Spleen (tissue), 11 donors: ENCODE results near the gene HOXA13. TPM values are rescaled to one million over a fixed set of nuclear protein-coding genes. Genes with fewer than 3 reads are reported as not detected.

Source experiments
- DNase-seq: peaks from one replicate; pipeline ENCODE4 v3.0.0-alpha.2; 2020
- H3K27ac ChIP-seq, 8 donors: fragments of 200-600 bp; sonication (generic) in 7 of 8; 1 replicate in 4 of 8; 2 replicates in 4 of 8; pipeline versions ENCODE4 v1.5.0 to v1.8.0; 2016 to 2021; ENCODE audit warnings: inconsistent platforms in 4 of 8, mild to moderate bottlenecking in 4 of 8, moderate library complexity in 1 of 8
- H3K27me3 ChIP-seq, 7 donors: fragments of 200-600 bp; sonication (generic) in 6 of 7; replicated peaks in 1 of 7; 1 replicate in 4 of 7; 2 replicates in 3 of 7; pipeline versions ENCODE4 v1.5.0 to v1.8.0; 2016 to 2021; ENCODE audit warnings: inconsistent platforms in 3 of 7, mild to moderate bottlenecking in 1 of 7
- H3K36me3 ChIP-seq, 6 donors: fragments of 200-600 bp; sonication (generic) in 5 of 6; 1 replicate in 4 of 6; 2 replicates in 2 of 6; pipeline versions ENCODE4 v1.5.0 to v1.8.0; 2016 to 2021; ENCODE audit warnings: inconsistent platforms in 2 of 6
- H3K4me1 ChIP-seq, 6 donors: fragments of 200-600 bp; sonication (generic) in 5 of 6; 1 replicate in 3 of 6; 2 replicates in 3 of 6; pipeline versions ENCODE4 v1.5.0 to v1.8.0; 2016 to 2021; ENCODE audit warnings: inconsistent platforms in 3 of 6
- H3K4me3 ChIP-seq, 8 donors: fragments of 200-600 bp; sonication (generic) in 7 of 8; 1 replicate in 4 of 8; 2 replicates in 4 of 8; pipeline versions ENCODE4 v1.5.0 to v1.8.0; 2016 to 2021; ENCODE audit warnings: inconsistent platforms in 4 of 8, mild to moderate bottlenecking in 4 of 8, moderate library complexity in 2 of 8
- H3K9me3 ChIP-seq, 8 donors: fragments of 200-600 bp; sonication (generic) in 7 of 8; 1 replicate in 4 of 8; 2 replicates in 4 of 8; pipeline versions ENCODE4 v1.5.0 to v1.8.0; 2016 to 2021; ENCODE audit warnings: inconsistent platforms in 4 of 8
- POLR2A ChIP-seq, 3 donors: fragments of 450-650 bp; IDR thresholded peaks; one replicate each; pipeline ENCODE4 v1.5.1; 2017; ENCODE audit warnings: antibody characterized with exemption in 3 of 3, mild to moderate bottlenecking in 1 of 3
- POLR2AphosphoS5 ChIP-seq, 3 donors: sonication (generic); formaldehyde crosslinking; IDR thresholded peaks; one replicate each; pipeline ENCODE4 v1.5.1; 2017; ENCODE audit warnings: antibody characterized with exemption in 3 of 3
- WGBS, 5 donors: extraction: QIAGEN DNeasy Blood & Tissue Kit in 3 of 5; methylation state at CpG; one replicate each; pipeline versions ENCODE4 v1.1.5 to v1.1.7; 2013 to 2018; 5-methylcytosine and 5-hydroxymethylcytosine counted together
- intact Hi-C: fragments of 100-400 bp; cut with DNase I; formaldehyde crosslinking; loops from one replicate; pipeline ENCODE4 v1.15.0; 2023; ENCODE audit warnings: low total_unique reads
- polyA plus RNA-seq, 3 donors: library from polyadenylated mRNA; stranded (reverse); fragments of 200-250 nt; gene quantifications; one replicate each; pipeline ENCODE4 v1.2.1, GENCODE V29; 2013
- total RNA-seq, 7 donors: library from RNA; depleted of rRNA in 3 of 7; stranded (reverse); fragments of >200 nt in 3 of 7; fragmentation: NEBNext Ultra II Directional in 4 of 7; extraction: Animal tissue kit (Norgen Biotek cat#: 25700) in 4 of 7; gene quantifications; one replicate each; pipeline versions ENCODE4 v1.1.0 to v1.2.1, GENCODE V29; 2016 to 2021
- TF ChIP-seq, protein P1 (sequence below), 11 experiments: fragments of 200-600 bp in 7 of 11; fragments of 450-650 bp in 4 of 11; sonication (generic) in 4 of 11; IDR thresholded peaks in 8 of 11; conservative IDR thresholded peaks in 3 of 11; 1 replicate in 7 of 11; 2 replicates in 4 of 11; pipeline versions ENCODE4 v1.4.0 to v1.8.0; 2016 to 2021; ENCODE audit warnings: antibody characterized with exemption in 11 of 11, inconsistent platforms in 4 of 11, mild to moderate bottlenecking in 1 of 11
- donor health status: healthy with polysubstance abuse.
- donor health status: DM: no; HTN: no; CAD: no; lungs with moderate emphysema.
- donor health status: DM: no; HTN: no; CAD: no.
- donor health status: Bipolar disorder and iron deficiency.
- donor health status: healthy.
- donor health status: DM: no; HTN: no; CAD: no.
- donor health status: DM: yes; HTN: yes; CAD: no.

Gene HOXA13
- total and polyA plus RNA-seq, 10 donors, result not detected

DNA sequence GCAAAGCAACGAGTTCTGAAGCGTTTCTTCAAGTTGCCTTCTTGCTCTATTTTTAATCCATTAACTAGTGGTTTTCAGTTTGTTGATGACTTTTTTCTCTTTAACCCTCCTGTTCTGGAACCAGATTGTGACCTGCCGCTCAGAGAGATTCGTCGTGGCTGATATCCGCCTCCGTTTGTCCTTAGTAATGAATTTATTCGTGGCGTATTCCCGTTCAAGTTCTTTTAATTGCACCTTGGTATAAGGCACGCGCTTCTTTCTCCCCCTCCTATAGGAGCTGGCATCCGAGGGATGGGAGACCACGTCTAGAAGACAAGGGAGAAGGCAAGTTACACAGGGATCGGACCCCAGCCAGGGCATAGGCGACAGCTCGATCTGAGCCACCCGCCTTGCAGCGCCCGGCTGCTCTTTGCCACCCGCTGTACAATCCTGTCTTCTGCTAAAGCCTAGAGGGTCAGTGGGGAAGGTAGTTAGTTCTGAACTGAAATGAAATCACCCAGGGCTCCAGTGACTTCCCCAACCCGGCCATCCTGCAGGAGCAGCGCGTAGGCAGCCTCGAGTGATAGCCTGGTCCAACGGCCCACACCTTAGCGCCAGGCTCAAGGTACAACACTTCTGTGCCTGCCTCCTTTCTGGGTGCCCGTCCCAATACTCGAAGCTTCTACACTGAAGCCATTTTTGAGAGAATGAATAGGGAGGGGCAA lies 1.6 kb downstream of the HOXA13 start:
- intact Hi-C loops, result loop anchor here (10.0 kb wide), 4 partner anchors 587 to 897 kb away; no protein-coding TSS in a partner anchor
- DNase-seq, result no peak
- TF ChIP-seq, protein P1, sequence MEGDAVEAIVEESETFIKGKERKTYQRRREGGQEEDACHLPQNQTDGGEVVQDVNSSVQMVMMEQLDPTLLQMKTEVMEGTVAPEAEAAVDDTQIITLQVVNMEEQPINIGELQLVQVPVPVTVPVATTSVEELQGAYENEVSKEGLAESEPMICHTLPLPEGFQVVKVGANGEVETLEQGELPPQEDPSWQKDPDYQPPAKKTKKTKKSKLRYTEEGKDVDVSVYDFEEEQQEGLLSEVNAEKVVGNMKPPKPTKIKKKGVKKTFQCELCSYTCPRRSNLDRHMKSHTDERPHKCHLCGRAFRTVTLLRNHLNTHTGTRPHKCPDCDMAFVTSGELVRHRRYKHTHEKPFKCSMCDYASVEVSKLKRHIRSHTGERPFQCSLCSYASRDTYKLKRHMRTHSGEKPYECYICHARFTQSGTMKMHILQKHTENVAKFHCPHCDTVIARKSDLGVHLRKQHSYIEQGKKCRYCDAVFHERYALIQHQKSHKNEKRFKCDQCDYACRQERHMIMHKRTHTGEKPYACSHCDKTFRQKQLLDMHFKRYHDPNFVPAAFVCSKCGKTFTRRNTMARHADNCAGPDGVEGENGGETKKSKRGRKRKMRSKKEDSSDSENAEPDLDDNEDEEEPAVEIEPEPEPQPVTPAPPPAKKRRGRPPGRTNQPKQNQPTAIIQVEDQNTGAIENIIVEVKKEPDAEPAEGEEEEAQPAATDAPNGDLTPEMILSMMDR (IDR thresholded peaks at IDR 0.05 in 8 of 11, conservative IDR thresholded peaks at IDR 0.05 in 3 of 11), result no peak
- TF ChIP-seq POLR2A (IDR thresholded peaks at IDR 0.05) (no peak), POLR2AphosphoS5 (IDR thresholded peaks at IDR 0.05) (no peak)
- Histone ChIP-seq H3K4me3 (peak overlapping the region in 1 of 8 donors; percentile 68), H3K27ac (no peak overlapping the region), H3K4me1 (peaks cover 8 to 66% (median 50%) of the 10 kb centered on the region in 6 donors), H3K9me3 (no peaks in the 10 kb centered on the region), H3K27me3 (peaks cover 39 to 100% (median 96%) of the 10 kb centered on the region in 7 donors), H3K36me3 (no peaks in the 10 kb centered on the region)
- 11 to 13% (median 12%) methylated on average over 29 of the region's 29 CpGs for WGBS, 5 donors

DNA sequence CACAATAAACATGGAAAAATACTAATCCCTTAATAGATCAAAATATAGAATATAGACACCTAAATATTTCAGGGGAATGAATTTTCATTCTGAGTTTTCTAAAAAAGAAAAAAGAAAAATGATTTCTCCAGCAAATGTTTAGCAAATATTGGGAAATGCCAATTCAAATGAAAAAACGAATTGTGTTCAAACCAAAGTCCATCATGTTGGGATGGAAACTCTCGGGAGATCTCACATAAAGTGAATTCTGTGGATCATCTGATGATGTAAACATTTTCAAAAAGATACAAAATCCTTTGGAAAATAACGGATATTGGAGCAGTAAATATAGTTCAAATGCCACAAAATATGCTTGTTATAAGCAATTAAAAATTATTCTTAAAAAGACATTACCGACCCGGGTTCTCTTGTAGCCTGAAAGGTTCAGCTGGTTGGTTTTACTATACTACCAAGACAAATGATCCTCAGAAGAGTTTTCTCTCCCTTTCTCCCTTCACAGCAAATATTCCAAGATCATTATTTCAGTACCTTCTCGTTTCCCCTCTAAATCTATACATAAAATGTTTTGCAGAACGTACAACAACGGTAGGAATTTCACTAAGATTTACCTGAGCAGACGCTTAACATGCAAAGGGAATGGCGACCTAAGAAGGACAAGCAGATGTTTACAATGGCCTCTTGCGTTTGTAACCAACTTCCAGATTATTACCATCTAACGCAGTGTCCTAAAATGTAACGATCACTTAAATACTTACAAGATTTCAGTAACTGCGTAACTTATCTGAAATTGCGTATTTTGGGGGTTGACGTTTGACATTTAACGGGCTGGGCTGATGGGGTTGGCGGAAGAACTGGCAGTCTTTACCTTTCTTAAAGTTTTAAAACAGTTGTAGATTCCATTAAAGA lies 2.5 kb downstream of the HOXA13 start:
- no peak for DNase-seq
- Histone ChIP-seq H3K27ac (no peak overlapping the region), H3K4me1 (peaks cover 15 to 68% (median 57%) of the 10 kb centered on the region in 6 donors), H3K27me3 (peaks cover 39 to 100% (median 96%) of the 10 kb centered on the region in 7 donors), H3K4me3 (no peak overlapping the region), H3K9me3 (no peaks in the 10 kb centered on the region), H3K36me3 (no peaks in the 10 kb centered on the region)
- 21 to 29% (median 22%) methylated on average over 18 of the region's 18 CpGs for WGBS, 5 donors
- intact Hi-C loops, result loop anchor here (10.0 kb wide), 4 partner anchors 587 to 897 kb away; no protein-coding TSS in a partner anchor
- no peak for TF ChIP-seq POLR2AphosphoS5 (IDR thresholded peaks at IDR 0.05)

- no peak overlapping the region for H3K4me3 ChIP-seq
- WGBS, 5 donors, result 2 to 3% (median 3%) methylated on average over 6 of the region's 6 CpGs
Measured at GRCh38 chr7:27196287-27196767, 3.6 kb downstream of the HOXA13 start.

More at GRCh38 chr7:27196287-27196767, 3.6 kb downstream of the HOXA13 start:
- TF ChIP-seq POLR2A (IDR thresholded peaks at IDR 0.05), result no peak
- peak in 1 of 3 donors; percentile 29 for TF ChIP-seq POLR2AphosphoS5 (IDR thresholded peaks at IDR 0.05)
- TF ChIP-seq, protein P1 (IDR thresholded peaks at IDR 0.05 in 8 of 11, conservative IDR thresholded peaks at IDR 0.05 in 3 of 11), result peak; percentile 22 to 79 (median 65)
- Histone ChIP-seq H3K27ac (no peak overlapping the region), H3K4me1 (peaks cover 15 to 68% (median 54%) of the 10 kb centered on the region in 6 donors), H3K27me3 (peaks cover 42 to 100% (median 96%) of the 10 kb centered on the region in 7 donors), H3K9me3 (no peaks in the 10 kb centered on the region), H3K36me3 (no peaks in the 10 kb centered on the region)
- intact Hi-C loops, result loop anchor here (10.0 kb wide), 4 partner anchors 588 to 898 kb away; no protein-coding TSS in a partner anchor
- peak; percentile 91 for DNase-seq
